ENCODE measurements around the gene RSPH9. TPM values are rescaled to one million over a fixed set of nuclear protein-coding genes. Genes with fewer than 3 reads are reported as not detected.

RSPH9 gene
- total RNA-seq, 1 donor from 2014 or later = 0.22 TPM

DNA sequence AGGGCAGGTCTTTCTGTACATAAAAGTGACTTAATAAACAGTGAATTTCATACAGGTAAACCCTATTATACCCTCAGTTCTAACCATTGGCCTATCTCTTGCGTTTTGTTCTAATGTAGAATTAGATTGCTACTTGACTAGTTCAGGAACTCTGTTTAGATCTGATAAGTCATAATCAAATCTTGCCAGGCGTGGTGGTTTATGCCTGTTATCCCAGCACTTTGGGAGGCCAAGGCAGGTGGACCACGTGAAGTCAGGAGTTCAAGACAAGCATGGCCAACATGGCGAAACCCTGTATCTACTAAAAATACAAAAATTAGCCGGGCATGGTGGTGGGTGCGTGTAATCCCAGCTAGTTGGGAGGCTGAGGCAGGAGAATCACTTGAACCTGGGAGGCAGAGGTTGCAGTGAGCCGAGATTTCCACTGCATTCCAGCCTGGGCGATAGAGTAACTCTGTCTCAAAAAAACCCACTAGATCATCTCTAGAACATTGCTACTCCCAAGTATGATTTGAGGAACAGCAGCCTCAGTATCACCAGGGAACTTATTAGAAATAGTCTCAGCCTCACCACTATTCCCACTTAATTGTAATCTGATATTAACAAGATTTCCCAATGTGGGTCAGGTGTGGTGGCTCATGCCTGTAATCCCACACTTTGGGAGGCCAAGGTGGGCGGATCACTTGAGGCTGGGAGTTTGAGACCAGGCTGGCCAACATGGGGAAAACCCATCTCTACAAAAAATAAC, 27.9 kb upstream of the RSPH9 start:
- Mint-ChIP-seq H3K27me3 (ENCODE audit: unreplicated experiment) (no peaks in the 10 kb centered on the region), H3K9me3 (ENCODE audit: unreplicated experiment) (no peaks in the 10 kb centered on the region), H3K4me1 (ENCODE audit: low read depth, unreplicated experiment) (peaks cover 7% of the 10 kb centered on the region), H3K27ac (ENCODE audit: unreplicated experiment) (no peak overlapping the region), H3K4me3 (ENCODE audit: unreplicated experiment) (no peak overlapping the region), H3K36me3 (ENCODE audit: unreplicated experiment) (peaks cover under 1% of the 10 kb centered on the region)
- TF ChIP-seq, protein P1, sequence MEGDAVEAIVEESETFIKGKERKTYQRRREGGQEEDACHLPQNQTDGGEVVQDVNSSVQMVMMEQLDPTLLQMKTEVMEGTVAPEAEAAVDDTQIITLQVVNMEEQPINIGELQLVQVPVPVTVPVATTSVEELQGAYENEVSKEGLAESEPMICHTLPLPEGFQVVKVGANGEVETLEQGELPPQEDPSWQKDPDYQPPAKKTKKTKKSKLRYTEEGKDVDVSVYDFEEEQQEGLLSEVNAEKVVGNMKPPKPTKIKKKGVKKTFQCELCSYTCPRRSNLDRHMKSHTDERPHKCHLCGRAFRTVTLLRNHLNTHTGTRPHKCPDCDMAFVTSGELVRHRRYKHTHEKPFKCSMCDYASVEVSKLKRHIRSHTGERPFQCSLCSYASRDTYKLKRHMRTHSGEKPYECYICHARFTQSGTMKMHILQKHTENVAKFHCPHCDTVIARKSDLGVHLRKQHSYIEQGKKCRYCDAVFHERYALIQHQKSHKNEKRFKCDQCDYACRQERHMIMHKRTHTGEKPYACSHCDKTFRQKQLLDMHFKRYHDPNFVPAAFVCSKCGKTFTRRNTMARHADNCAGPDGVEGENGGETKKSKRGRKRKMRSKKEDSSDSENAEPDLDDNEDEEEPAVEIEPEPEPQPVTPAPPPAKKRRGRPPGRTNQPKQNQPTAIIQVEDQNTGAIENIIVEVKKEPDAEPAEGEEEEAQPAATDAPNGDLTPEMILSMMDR (IDR thresholded peaks at IDR 0.05; ENCODE audit: partially characterized antibody, unreplicated experiment) = no peak
- DNase-seq = no peak

GRCh38 chr6:43621078-43621835, 23.6 kb upstream of the RSPH9 start:
- Mint-ChIP-seq H3K9me3 (ENCODE audit: unreplicated experiment) (peaks cover 3% of the 10 kb centered on the region), H3K27ac (ENCODE audit: unreplicated experiment) (no peak overlapping the region), H3K36me3 (ENCODE audit: unreplicated experiment) (peaks cover 5% of the 10 kb centered on the region), H3K4me1 (ENCODE audit: low read depth, unreplicated experiment) (peaks cover 1% of the 10 kb centered on the region), H3K4me3 (ENCODE audit: unreplicated experiment) (no peak overlapping the region), H3K27me3 (ENCODE audit: unreplicated experiment) (peaks cover 2% of the 10 kb centered on the region)
- no peak for DNase-seq
- TF ChIP-seq, protein P1 (IDR thresholded peaks at IDR 0.05; ENCODE audit: partially characterized antibody, unreplicated experiment) = no peak

GRCh38 chr6:43621836-43622180, 23.0 kb upstream of the RSPH9 start:
- Mint-ChIP-seq H3K27ac (ENCODE audit: unreplicated experiment) (no peak overlapping the region), H3K9me3 (ENCODE audit: unreplicated experiment) (peaks cover 3% of the 10 kb centered on the region), H3K4me3 (ENCODE audit: unreplicated experiment) (no peak overlapping the region), H3K27me3 (ENCODE audit: unreplicated experiment) (peaks cover 2% of the 10 kb centered on the region), H3K4me1 (ENCODE audit: low read depth, unreplicated experiment) (peaks cover 2% of the 10 kb centered on the region), H3K36me3 (ENCODE audit: unreplicated experiment) (peaks cover 5% of the 10 kb centered on the region)
- DNase-seq = no peak
- TF ChIP-seq, protein P1 (IDR thresholded peaks at IDR 0.05; ENCODE audit: partially characterized antibody, unreplicated experiment) = no peak

DNA sequence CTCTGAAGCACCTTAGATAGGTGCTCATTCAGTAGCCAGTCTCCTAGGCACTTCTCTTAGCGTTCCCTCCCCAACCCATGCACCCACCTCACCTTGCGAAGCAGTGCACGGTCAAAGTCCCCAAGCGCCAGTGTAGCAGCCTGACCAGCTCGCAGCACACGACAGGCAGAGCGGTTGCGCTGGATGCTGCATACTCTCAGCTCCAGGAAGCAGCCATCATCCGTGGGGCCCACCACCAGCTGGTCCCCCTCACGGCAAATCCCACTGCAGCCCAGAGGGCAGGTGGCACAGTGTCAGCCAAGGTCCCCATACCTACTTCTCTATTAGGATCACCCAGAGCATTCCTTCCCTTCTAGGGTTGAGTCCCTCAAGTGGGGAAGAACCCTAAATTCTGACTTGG, 22.3 kb upstream of the RSPH9 start:
- Mint-ChIP-seq H3K4me1 (ENCODE audit: low read depth, unreplicated experiment) (peaks cover 6% of the 10 kb centered on the region), H3K36me3 (ENCODE audit: unreplicated experiment) (peaks cover 5% of the 10 kb centered on the region), H3K9me3 (ENCODE audit: unreplicated experiment) (peaks cover 3% of the 10 kb centered on the region), H3K4me3 (ENCODE audit: unreplicated experiment) (no peak overlapping the region), H3K27ac (ENCODE audit: unreplicated experiment) (no peak overlapping the region), H3K27me3 (ENCODE audit: unreplicated experiment) (peaks cover 2% of the 10 kb centered on the region)
- TF ChIP-seq, protein P1 (IDR thresholded peaks at IDR 0.05; ENCODE audit: partially characterized antibody, unreplicated experiment) = no peak
- DNase-seq = no peak
